H1 (cell line): ENCODE data around the gene MRFAP1. TPM values are rescaled to one million over a fixed set of nuclear protein-coding genes. Genes with fewer than 3 reads are reported as not detected.

Experiments used
- CTCF ChIA-PET: fragments of 300-600 bp; sonication (Branson Sonifier 250); formaldehyde crosslinking; loops from one replicate; lab custom pipeline; 2021; ENCODE audit not compliant: partially characterized antibody; lab: Charles Lee
- POLR2A ChIA-PET: fragments of 300-600 bp; sonication (Branson Sonifier 250); formaldehyde crosslinking; loops from one replicate; lab custom pipeline; 2021; ENCODE audit warnings: inconsistent platforms; ENCODE audit not compliant: partially characterized antibody; lab: Charles Lee
- DNase-seq, 2 experiments: peaks; one replicate each; pipeline versions ENCODE4 v3.0.0 to v3.0.0-alpha.2; 2010 to 2022; ENCODE audit warnings: low spot score in 2 of 2, low read depth in 1 of 2, mixed read lengths in 1 of 2
- FAIRE-seq: peaks from 2 replicates; lab custom pipeline; 2011; peaks lifted over from hg19 to GRCh38; lab: Jason Lieb, UNC
- H2AFZ ChIP-seq: 2 replicates; pipeline ENCODE4 v1.8.1; 2012; ENCODE audit warnings: low read length, inconsistent platforms
- H2AK5ac ChIP-seq: 2 replicates; pipeline ENCODE4 v1.6.1; 2013; ENCODE audit warnings: low read depth, low read length
- H2BK120ac ChIP-seq: replicated peaks from 2 replicates; pipeline ENCODE3; 2013; ENCODE audit warnings: low read depth, low read length, inconsistent platforms
- H2BK12ac ChIP-seq: 2 replicates; pipeline ENCODE4 v1.6.1; 2013; ENCODE audit warnings: low read depth, low read length
- H2BK15ac ChIP-seq: 2 replicates; pipeline ENCODE4 v1.6.1; 2013; ENCODE audit warnings: low read length
- H2BK20ac ChIP-seq: 2 replicates; pipeline ENCODE4 v1.6.1; 2013; ENCODE audit warnings: low read length
- H2BK5ac ChIP-seq: 2 replicates; pipeline ENCODE4 v1.6.1; 2013; ENCODE audit warnings: low read depth, low read length
- H3K14ac ChIP-seq: 2 replicates; pipeline ENCODE4 v1.6.1; 2013; ENCODE audit warnings: inconsistent platforms; ENCODE audit not compliant: insufficient read length
- H3K18ac ChIP-seq: 2 replicates; pipeline ENCODE4 v1.6.1; 2013; ENCODE audit warnings: low read length; ENCODE audit errors: extremely low read depth
- H3K23ac ChIP-seq: 2 replicates; pipeline ENCODE4 v1.6.1; 2013; ENCODE audit warnings: inconsistent platforms; ENCODE audit not compliant: insufficient read length
- H3K23me2 ChIP-seq: 2 replicates; pipeline ENCODE4 v1.6.1; 2013; ENCODE audit warnings: low read depth, low read length
- H3K27ac ChIP-seq: 2 replicates; pipeline ENCODE4 v1.6.1; 2011; ENCODE audit warnings: low read depth, low read length, inconsistent platforms
- H3K27me3 ChIP-seq, 4 experiments: replicated peaks in 1 of 4; 1 replicate in 1 of 4; 2 replicates in 3 of 4; pipeline versions ENCODE4 v1.6.1 to v1.8.1; 2011 to 2013; ENCODE audit warnings: low read length in 3 of 4, mild to moderate bottlenecking in 3 of 4, inconsistent platforms in 2 of 4, mixed read lengths in 2 of 4, moderate library complexity in 1 of 4; ENCODE audit not compliant: control insufficient read depth in 3 of 4, insufficient read depth in 3 of 4; ENCODE audit errors: extremely low read depth in 1 of 4
- H3K36me3 ChIP-seq, 4 experiments: 2 replicates each; pipeline versions ENCODE4 v1.6.1 to v1.8.1; 2011 to 2013; ENCODE audit warnings: mild to moderate bottlenecking in 4 of 4, low read length in 3 of 4, moderate library complexity in 2 of 4, control low read depth in 1 of 4, inconsistent platforms in 1 of 4; ENCODE audit not compliant: insufficient read depth in 4 of 4, control insufficient read depth in 2 of 4
- H3K4ac ChIP-seq: replicated peaks from 2 replicates; pipeline ENCODE3; 2013; ENCODE audit warnings: low read length, low read depth, mixed read lengths, inconsistent platforms; ENCODE audit not compliant: insufficient read length
- H3K4me1 ChIP-seq, 4 experiments: replicated peaks in 1 of 4; 1 replicate in 1 of 4; 2 replicates in 3 of 4; pipeline versions ENCODE4 v1.6.1 to v1.8.1; 2011 to 2013; ENCODE audit warnings: low read length in 3 of 4, inconsistent platforms in 2 of 4, mixed read lengths in 1 of 4; ENCODE audit not compliant: insufficient read depth in 4 of 4, control insufficient read depth in 3 of 4
- H3K4me2 ChIP-seq, 2 experiments: 2 replicates each; pipeline versions ENCODE4 v1.6.1 to v1.8.1; 2011 to 2013; ENCODE audit warnings: low read depth in 2 of 2, low read length in 2 of 2, control low read depth in 1 of 2, inconsistent platforms in 1 of 2, mild to moderate bottlenecking in 1 of 2; ENCODE audit not compliant: insufficient read depth in 1 of 2
- H3K4me3 ChIP-seq, 4 experiments: fragments of 200-600, 300-600 bp in 1 of 4; sonication (generic), shearing (Covaris generic), sonication (Bioruptor Twin) in 1 of 4; 2 replicates each; pipeline versions ENCODE4 v1.5.1 to v1.8.1; 2011 to 2016; ENCODE audit warnings: low read length in 4 of 4, low read depth in 3 of 4, control low read depth in 2 of 4, inconsistent platforms in 2 of 4, mild to moderate bottlenecking in 2 of 4, mixed read lengths in 1 of 4, moderate library complexity in 1 of 4; ENCODE audit not compliant: insufficient read depth in 2 of 4; ENCODE audit errors: extremely low read depth in 1 of 4
- H3K56ac ChIP-seq: replicated peaks from 2 replicates; pipeline ENCODE3; 2013; ENCODE audit warnings: low read depth, mild to moderate bottlenecking, mixed read lengths, low read length, inconsistent platforms; ENCODE audit not compliant: insufficient read length
- H3K79me1 ChIP-seq: 2 replicates; pipeline ENCODE4 v1.6.1; 2013; ENCODE audit warnings: low read depth, low read length, control low read depth
- H3K79me2 ChIP-seq, 2 experiments: 2 replicates each; pipeline versions ENCODE4 v1.6.1 to v1.8.1; 2012 to 2013; ENCODE audit warnings: low read length in 2 of 2, mild to moderate bottlenecking in 2 of 2, inconsistent platforms in 1 of 2; ENCODE audit not compliant: insufficient read depth in 2 of 2, control insufficient read depth in 1 of 2
- H3K9ac ChIP-seq, 4 experiments: replicated peaks in 1 of 4; 1 replicate in 1 of 4; 2 replicates in 3 of 4; pipeline versions ENCODE4 v1.6.1 to v1.8.1; 2011 to 2013; ENCODE audit warnings: low read depth in 3 of 4, low read length in 3 of 4, control low read depth in 2 of 4, mild to moderate bottlenecking in 2 of 4, moderate library complexity in 2 of 4, inconsistent platforms in 1 of 4; ENCODE audit errors: extremely low read depth in 1 of 4
- H3K9me3 ChIP-seq, 2 experiments: 2 replicates each; pipeline versions ENCODE4 v1.6.1 to v1.8.1; 2012 to 2013; ENCODE audit warnings: mild to moderate bottlenecking in 2 of 2, moderate library complexity in 2 of 2, control low read depth in 1 of 2, inconsistent platforms in 1 of 2, low read depth in 1 of 2, low read length in 1 of 2, mixed read lengths in 1 of 2; ENCODE audit not compliant: insufficient read depth in 2 of 2
- H4K20me1 ChIP-seq, 2 experiments: replicated peaks in 1 of 2; 2 replicates each; pipeline versions ENCODE3 to v1.8.1; 2011 to 2013; ENCODE audit warnings: inconsistent platforms in 2 of 2, low read length in 2 of 2, mild to moderate bottlenecking in 1 of 2; ENCODE audit not compliant: insufficient read depth in 2 of 2, control insufficient read depth in 1 of 2
- H4K5ac ChIP-seq: 2 replicates; pipeline ENCODE4 v1.6.1; 2013; ENCODE audit warnings: low read length, low read depth, mixed read lengths, inconsistent platforms; ENCODE audit not compliant: insufficient read length
- H4K8ac ChIP-seq: 2 replicates; pipeline ENCODE4 v1.8.0; 2013; ENCODE audit warnings: mild to moderate bottlenecking, moderate library complexity, low read length, inconsistent platforms; ENCODE audit not compliant: insufficient read depth; ENCODE audit errors: extremely low read depth
- H4K91ac ChIP-seq: replicated peaks from 2 replicates; pipeline ENCODE3; 2013; ENCODE audit warnings: low read length, mixed read lengths, inconsistent platforms; ENCODE audit not compliant: insufficient read length
- KDM4A ChIP-seq: IDR thresholded peaks from one replicate; pipeline ENCODE4 v1.7.1; 2012; ENCODE audit warnings: low read depth, mild to moderate bottlenecking, moderate library complexity, low read length, inconsistent platforms; ENCODE audit not compliant: severe bottlenecking
- POLR2A ChIP-seq, 2 experiments: IDR thresholded peaks; 1 replicate in 1 of 2; 2 replicates in 1 of 2; pipeline ENCODE4 v1.6.1; 2011; ENCODE audit warnings: low read depth in 2 of 2, low read length in 2 of 2, mild to moderate bottlenecking in 2 of 2; ENCODE audit errors: control extremely low read depth in 1 of 2
- POLR2AphosphoS5 ChIP-seq: IDR thresholded peaks from 2 replicates; pipeline ENCODE4 v1.6.1; 2011; ENCODE audit warnings: low read depth, low read length
- ZNF274 ChIP-seq: IDR thresholded peaks from 2 replicates; pipeline ENCODE4 v1.7.0; 2012; ENCODE audit warnings: low read length, borderline replicate concordance; ENCODE audit errors: extremely low read depth
- WGBS, 2 experiments: shearing (Covaris generic) in 1 of 2; methylation state at CpG; one replicate each; pipeline versions ENCODE4 v1.1.6 to v1.1.7; 2013 to 2015; ENCODE audit warnings: low lambda C conversion rate in 2 of 2, mixed read lengths in 2 of 2, inconsistent platforms in 1 of 2, low coverage in 1 of 2, missing lambda C conversion rate in 1 of 2; ENCODE audit not compliant: insufficient replicate concordance in 2 of 2, insufficient coverage in 1 of 2, insufficient read length in 1 of 2; ENCODE audit errors: extremely low coverage in 1 of 2, missing lambda C conversion rate in 1 of 2; 5-methylcytosine and 5-hydroxymethylcytosine counted together
- polyA plus RNA-seq, 7 experiments: library from polyadenylated mRNA; depleted of rRNA in 3 of 7; stranded (reverse) in 5 of 7; unstranded in 2 of 7; fragments of >200 nt in 5 of 7; fragments of 200-250 nt in 2 of 7; gene quantifications; 1 replicate in 5 of 7; 2 replicates in 1 of 7; 4 replicates in 1 of 7; pipeline versions ENCODE4 v1.2.1 to v1.2.3, GENCODE V29; 2011 to 2013; ENCODE audit warnings: missing spikeins in 2 of 7, mixed read lengths in 2 of 7
- total RNA-seq: library from RNA; stranded (reverse); fragmentation: NEBNext Ultra II Directional; extraction: Animal tissue kit (Norgen Biotek cat#: 25700); gene quantifications from 2 replicates; pipeline ENCODE4 v1.2.1, GENCODE V29; 2021

The MRFAP1 gene
- total and polyA plus RNA-seq, 2 of the 8 experiments (the other 6 are each of a cell fraction or from before 2014, with no cell fraction given): 108 to 307 TPM

DNA sequence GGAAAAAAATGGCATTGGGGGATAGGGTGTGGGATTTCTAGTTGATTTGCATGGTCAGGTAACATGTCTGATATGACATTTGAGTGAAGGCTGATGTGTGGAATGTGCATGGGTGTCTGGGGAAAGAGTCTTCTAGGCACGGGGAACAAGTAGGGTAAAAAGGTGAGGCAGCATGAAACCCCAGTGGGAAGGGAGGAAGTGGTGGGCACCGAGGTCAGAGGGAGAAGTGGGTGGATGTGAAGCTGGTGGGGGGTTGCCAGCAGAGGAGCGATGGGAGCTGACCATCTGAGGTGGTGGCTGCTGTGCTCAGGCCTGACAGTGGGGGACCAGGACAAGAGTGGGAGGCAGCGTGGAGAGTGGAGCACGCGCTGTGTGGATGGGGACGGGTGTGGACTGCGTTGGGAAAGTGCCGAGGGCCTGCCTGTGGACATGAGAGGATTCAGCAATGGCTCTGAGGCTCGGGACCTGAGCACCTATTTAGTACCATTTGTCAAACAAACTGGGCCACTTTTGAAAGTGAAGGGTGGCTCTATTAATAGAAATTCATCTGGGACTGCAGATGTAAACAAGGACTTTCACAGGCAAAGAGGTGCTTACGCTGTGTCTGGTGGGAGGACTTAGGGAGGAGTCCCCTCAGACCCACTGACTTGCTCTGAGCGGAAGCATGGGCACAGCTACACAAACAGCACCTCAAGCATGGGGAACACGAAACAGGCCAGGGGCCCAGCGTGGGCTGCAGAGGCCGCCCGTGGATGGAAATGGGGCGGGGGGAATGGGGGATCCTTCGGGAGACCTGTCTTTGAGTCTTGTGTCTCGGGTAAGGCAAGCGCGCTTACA, 36.5 kb downstream of the MRFAP1 start:
- POLR2A ChIA-PET: interaction anchor here (0.6 to 3.0 kb wide), 3 partner anchors 11 to 41 kb away, joined by 3 to 9 read pairs (median 3); no protein-coding TSS in a partner anchor
- CTCF ChIA-PET: interaction anchor here (0.6 to 2.8 kb wide), 11 partner anchors 8 to 444 kb away, joined by 3 to 16 read pairs (median 3); partner anchors contain the start of gene MRFAP1
- Histone ChIP-seq H3K56ac (no peak overlapping the region), H3K4me3 (peak overlapping the region in 2 of 4 experiments; percentile 5 to 20; a peak in 2 of 8 replicates), H3K18ac (no peak overlapping the region), H3K27me3 (no peaks in the 10 kb centered on the region; a peak in 2 of 7 replicates), H3K23ac (no peak overlapping the region), H4K91ac (no peak overlapping the region), H3K23me2 (peaks cover 10% of the 10 kb centered on the region), H4K20me1 (peaks cover 20 to 32% of the 10 kb centered on the region in 2 experiments), H2BK5ac (0 out of 2 replicates have a peak overlapping the region, but pooled peaks have one; percentile 24)
- no peak for FAIRE-seq
- TF ChIP-seq POLR2A (IDR thresholded peaks at IDR 0.05; ENCODE audit: control extremely low read depth in 1 of 2, low read depth in 2 of 2, low read length in 2 of 2) (no peak), POLR2AphosphoS5 (peak; percentile 47; the same call in 1 of the 2 replicates), ZNF274 (no peak), KDM4A (no peak)
- TF ChIP-seq, all 59 proteins: peak for 1
- H3K4ac ChIP-seq: no peak overlapping the region
- no peak overlapping the region for H2BK120ac ChIP-seq
- H3K4me2 ChIP-seq: peak overlapping the region; percentile 55 to 92; a peak in 3 of 4 replicates
- H2AFZ ChIP-seq: no peak overlapping the region
- H2BK20ac ChIP-seq: no peak overlapping the region
- 90% methylated on average over 21 of the region's 21 CpGs; no CpG with 5 or more reads in 1 of the 2 experiments for WGBS, 2 experiments
- no peak overlapping the region for H3K27ac ChIP-seq
- H4K5ac ChIP-seq: no peak overlapping the region
- H2BK15ac ChIP-seq: no peak overlapping the region
- no peak overlapping the region for H2BK12ac ChIP-seq
- peaks cover 8 to 15% (median 11%) of the 10 kb centered on the region in 4 experiments; a peak in 6 of 8 replicates for H3K36me3 ChIP-seq
- no peak overlapping the region; a peak in 1 of 7 replicates for H3K9ac ChIP-seq
- peaks cover 0 to 6% of the 10 kb centered on the region in 2 experiments; a peak in 1 of 4 replicates for H3K9me3 ChIP-seq
- peak overlapping the region; percentile 63; the same call in 1 of the 2 replicates for H4K8ac ChIP-seq
- H3K79me1 ChIP-seq: peaks cover 14% of the 10 kb centered on the region
- H2AK5ac ChIP-seq: no peak overlapping the region
- H3K79me2 ChIP-seq: peaks cover 0 to 32% of the 10 kb centered on the region in 2 experiments; a peak in 3 of 4 replicates
- H3K4me1 ChIP-seq: peaks cover 3 to 9% (median 6%) of the 10 kb centered on the region in 4 experiments; a peak in 4 of 7 replicates
- no peak overlapping the region for H3K14ac ChIP-seq
- DNase-seq: no peak
